Stomach (tissue), 9 donors: ENCODE measurements around the gene TSHZ1. TPM values are rescaled to one million over a fixed set of nuclear protein-coding genes. Genes with fewer than 3 reads are reported as not detected.

Source experiments
- DNase-seq, 2 donors: peaks; one replicate each; pipeline versions ENCODE4 v3.0.0 to v3.0.0-alpha.2; 2013 to 2019
- H3K27ac ChIP-seq, 5 donors: fragments of 200-600 bp in 4 of 5; sonication (generic) in 4 of 5; one replicate each; pipeline ENCODE4 v1.5.1; 2013 to 2019; ENCODE audit warnings: mild to moderate bottlenecking in 1 of 5, moderate library complexity in 1 of 5
- H3K27me3 ChIP-seq, 3 donors: fragments of 200-600 bp; sonication (generic); one replicate each; pipeline ENCODE4 v1.5.1; 2017 to 2019; ENCODE audit warnings: mixed run types in 1 of 3
- H3K36me3 ChIP-seq, 4 donors: fragments of 200-600 bp; sonication (generic); 1 replicate in 3 of 4; 2 replicates in 1 of 4; pipeline ENCODE4 v1.5.1; 2016 to 2019
- H3K4me1 ChIP-seq, 4 donors: fragments of 200-600 bp; sonication (generic); one replicate each; pipeline ENCODE4 v1.5.1; 2016 to 2019
- H3K4me3 ChIP-seq, 4 donors: fragments of 200-600 bp; sonication (generic) in 3 of 4; one replicate each; pipeline ENCODE4 v1.5.1; 2016 to 2019; ENCODE audit warnings: mild to moderate bottlenecking in 1 of 4
- H3K9me3 ChIP-seq, 4 donors: fragments of 200-600 bp; sonication (generic); one replicate each; pipeline ENCODE4 v1.5.1; 2016 to 2019
- CTCF ChIP-seq, 7 experiments: fragments of 450-650 bp in 4 of 7; fragments of 200-600 bp in 3 of 7; sonication (generic) in 3 of 7; IDR thresholded peaks; one replicate each; pipeline ENCODE4 v1.5.1; 2016 to 2019; ENCODE audit warnings: antibody characterized with exemption in 7 of 7, control low read depth in 2 of 7, mild to moderate bottlenecking in 1 of 7
- EP300 ChIP-seq: sonication (generic); formaldehyde crosslinking; IDR thresholded peaks from one replicate; pipeline ENCODE4 v1.6.1; 2017; ENCODE audit warnings: antibody characterized with exemption
- POLR2A ChIP-seq, 4 donors: fragments of 450-650 bp; IDR thresholded peaks; one replicate each; pipeline ENCODE4 v1.6.1; 2016; ENCODE audit warnings: antibody characterized with exemption in 4 of 4, control low read depth in 2 of 4, mild to moderate bottlenecking in 1 of 4, moderate library complexity in 1 of 4
- POLR2AphosphoS5 ChIP-seq, 3 donors: sonication (generic); formaldehyde crosslinking; IDR thresholded peaks; one replicate each; pipeline ENCODE4 v1.6.1; 2016; ENCODE audit warnings: antibody characterized with exemption in 3 of 3
- WGBS, 5 donors: extraction: QIAGEN DNeasy Blood & Tissue Kit in 3 of 5; methylation state at CpG; one replicate each; pipeline versions ENCODE4 v1.1.5 to v1.1.7; 2013 to 2018; 5-methylcytosine and 5-hydroxymethylcytosine counted together
- intact Hi-C: fragments of 100-400 bp; cut with DNase I; formaldehyde crosslinking; loops from one replicate; pipeline ENCODE4 v1.15.1; 2023; ENCODE audit warnings: low total_unique reads
- polyA plus RNA-seq, 3 donors: library from polyadenylated mRNA; stranded (reverse); fragments of 200-250 nt; gene quantifications; one replicate each; pipeline ENCODE4 v1.2.3, GENCODE V29; 2013
- total RNA-seq, 5 donors: library from RNA; depleted of rRNA; stranded (reverse); fragments of >200 nt; gene quantifications; one replicate each; pipeline versions ENCODE4 v1.1.0 to v1.2.3, GENCODE V29; 2014 to 2016
- donor health status: healthy with polysubstance abuse.
- donor health status: Bipolar disorder and iron deficiency.
- donor health status: healthy.

Gene TSHZ1
- total and polyA plus RNA-seq, 8 donors, result 4.2 to 21.0 (median 8.2) TPM

DNA sequence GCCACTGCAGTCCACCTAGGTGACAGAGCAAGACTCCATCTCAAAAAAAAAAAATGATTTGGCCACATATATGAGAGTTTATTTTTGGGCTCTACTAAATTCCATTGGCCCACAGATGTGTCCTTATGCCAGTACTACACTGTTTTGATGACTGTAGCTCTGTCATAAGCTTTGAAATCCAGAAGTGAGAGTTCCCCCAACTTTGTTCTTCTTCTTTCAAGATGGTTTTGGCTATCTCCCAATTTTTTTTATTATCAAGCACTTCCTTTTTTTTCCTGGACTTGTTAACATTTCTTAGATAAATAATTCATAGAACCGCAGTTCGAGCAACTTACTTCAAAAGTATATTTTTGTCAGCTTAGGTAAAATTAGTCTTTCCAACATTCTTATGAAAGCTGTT is 96.9 kb downstream of the TSHZ1 start:
- no peak for DNase-seq
- H3K4me3 ChIP-seq, result no peak overlapping the region
- no peaks in the 10 kb centered on the region for H3K27me3 ChIP-seq
- no peaks in the 10 kb centered on the region for H3K36me3 ChIP-seq
- 60 to 76% (median 72%) methylated on average over 2 of the region's 2 CpGs for WGBS, 5 donors
- intact Hi-C loops, result no loop called here
- TF ChIP-seq POLR2A (IDR thresholded peaks at IDR 0.05) (no peak), POLR2AphosphoS5 (IDR thresholded peaks at IDR 0.05) (no peak), CTCF (IDR thresholded peaks at IDR 0.05) (no peak)
- no peaks in the 10 kb centered on the region for H3K4me1 ChIP-seq
- peaks cover 0 to 17% (median 3%) of the 10 kb centered on the region in 4 donors for H3K9me3 ChIP-seq
- H3K27ac ChIP-seq, result no peak overlapping the region

GRCh38 chr18:75309564-75309963 is 99.0 kb downstream of the TSHZ1 start:
- H3K9me3 ChIP-seq, result peaks cover 0 to 17% (median 3%) of the 10 kb centered on the region in 4 donors
- H3K27me3 ChIP-seq, result no peaks in the 10 kb centered on the region
- H3K27ac ChIP-seq, result no peak overlapping the region
- H3K36me3 ChIP-seq, result no peaks in the 10 kb centered on the region
- intact Hi-C loops, result no loop called here
- WGBS, 5 donors, result 77 to 93% (median 79%) methylated on average over 8 of the region's 8 CpGs
- DNase-seq, result no peak
- no peak overlapping the region for H3K4me3 ChIP-seq
- no peaks in the 10 kb centered on the region for H3K4me1 ChIP-seq
- TF ChIP-seq CTCF (IDR thresholded peaks at IDR 0.05) (no peak), POLR2A (IDR thresholded peaks at IDR 0.05) (no peak), EP300 (no peak), POLR2AphosphoS5 (IDR thresholded peaks at IDR 0.05) (no peak)

GRCh38 chr18:75314117-75314516 is 103.5 kb downstream of the TSHZ1 start:
- 76 to 86% (median 85%) methylated on average over 5 of the region's 5 CpGs for WGBS, 5 donors
- no peak overlapping the region for H3K4me3 ChIP-seq
- TF ChIP-seq POLR2AphosphoS5 (IDR thresholded peaks at IDR 0.05) (no peak), CTCF (IDR thresholded peaks at IDR 0.05) (no peak), POLR2A (IDR thresholded peaks at IDR 0.05) (no peak), EP300 (no peak)

GRCh38 chr18:75314606-75315005 is 104.0 kb downstream of the TSHZ1 start:
- no peaks in the 10 kb centered on the region for H3K27me3 ChIP-seq
- DNase-seq, result no peak
- no peak overlapping the region for H3K27ac ChIP-seq
- no peak overlapping the region for H3K4me3 ChIP-seq
- TF ChIP-seq POLR2AphosphoS5 (IDR thresholded peaks at IDR 0.05) (no peak), EP300 (no peak), CTCF (IDR thresholded peaks at IDR 0.05) (no peak), POLR2A (IDR thresholded peaks at IDR 0.05) (no peak)
- peaks cover 0 to 3% (median under 1%) of the 10 kb centered on the region in 4 donors for H3K9me3 ChIP-seq
- intact Hi-C loops, result no loop called here
- 44 to 81% (median 77%) methylated on average over 1 of the region's 1 CpG for WGBS, 5 donors
- H3K36me3 ChIP-seq, result no peaks in the 10 kb centered on the region
- no peaks in the 10 kb centered on the region for H3K4me1 ChIP-seq

More at GRCh38 chr18:75314117-75314516, 103.5 kb downstream of the TSHZ1 start:
- intact Hi-C loops, result no loop called here
- Histone ChIP-seq H3K27ac (no peak overlapping the region), H3K9me3 (peaks cover 0 to 6% (median 3%) of the 10 kb centered on the region in 4 donors), H3K36me3 (no peaks in the 10 kb centered on the region), H3K27me3 (no peaks in the 10 kb centered on the region), H3K4me1 (no peaks in the 10 kb centered on the region)
- DNase-seq, result no peak
